GM21723 (cell line): Measurements from ENCODE around the gene CROCC.
"Not testable (repeated sequence)": the region's sequence is repeated elsewhere in the genome, so short reads cannot be mapped to it uniquely, and the experiment has no call there.

Experiments
- ATAC-seq: cut with Tn5 transposase; IDR thresholded peaks from one replicate; pipeline ENCODE4 v1.9.1; 2021; ENCODE audit warnings: mild to moderate bottlenecking, moderate library complexity; ENCODE audit not compliant: unreplicated experiment

Gene CROCC

GRCh38 chr1:16914928-16915626 is 6.7 kb upstream of the CROCC start:
- ATAC-seq: not testable (repeated sequence)

GRCh38 chr1:16915627-16915973 is 6.1 kb upstream of the CROCC start:
- no peak for ATAC-seq

- ATAC-seq: not testable (repeated sequence)
Measured at GRCh38 chr1:16916036-16916880, 5.5 kb upstream of the CROCC start.

GRCh38 chr1:16918371-16918770 is 3.4 kb upstream of the CROCC start:
- no peak for ATAC-seq

GRCh38 chr1:16918936-16919665 is 2.6 kb upstream of the CROCC start:
- not testable (repeated sequence) for ATAC-seq

DNA sequence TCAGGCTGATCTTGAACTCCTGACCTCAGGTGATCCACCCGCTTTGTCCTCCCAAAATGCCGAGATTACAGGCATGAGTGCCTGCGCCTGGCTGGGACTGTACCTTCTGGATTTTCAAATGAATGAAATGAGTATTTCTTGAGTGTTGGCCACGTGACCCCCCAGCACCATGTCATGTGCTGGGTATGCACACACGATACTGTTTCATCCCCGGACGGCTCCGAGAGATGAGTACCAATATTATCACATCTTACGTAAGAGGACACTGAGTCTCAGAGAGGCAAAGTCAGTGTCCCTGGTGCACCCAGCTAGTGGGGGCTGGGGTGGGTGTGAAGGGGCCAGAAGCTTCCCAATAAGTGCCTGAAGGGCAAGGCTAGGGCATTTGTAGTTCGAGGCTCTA is 780 bp upstream of the CROCC start:
- no peak for ATAC-seq

DNA sequence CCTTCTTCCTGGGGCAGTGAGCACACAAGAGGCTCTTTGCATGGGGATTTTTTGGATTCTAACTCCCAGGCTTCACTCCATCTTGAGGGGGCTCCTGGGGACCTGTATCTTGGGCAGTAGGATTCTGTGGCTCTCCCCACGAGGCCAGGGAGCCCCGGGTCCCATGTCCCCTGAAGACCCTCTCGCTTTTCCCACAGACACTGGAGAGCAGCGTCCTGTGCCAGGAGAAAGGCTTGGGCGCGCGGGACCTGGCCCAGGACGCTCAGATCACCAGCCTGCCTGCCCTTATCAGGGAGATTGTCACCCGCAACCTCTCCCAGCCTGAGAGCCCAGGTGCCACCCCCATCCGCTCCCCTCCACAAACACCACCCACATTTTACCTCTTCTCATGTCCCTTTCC is 735 bp downstream of the CROCC start:
- ATAC-seq: no peak

- no peak for ATAC-seq
Measured at GRCh38 chr1:16922885-16923431, 1.2 kb downstream of the CROCC start.

- ATAC-seq: no peak
Measured at GRCh38 chr1:16924216-16924918, 2.6 kb downstream of the CROCC start.

DNA sequence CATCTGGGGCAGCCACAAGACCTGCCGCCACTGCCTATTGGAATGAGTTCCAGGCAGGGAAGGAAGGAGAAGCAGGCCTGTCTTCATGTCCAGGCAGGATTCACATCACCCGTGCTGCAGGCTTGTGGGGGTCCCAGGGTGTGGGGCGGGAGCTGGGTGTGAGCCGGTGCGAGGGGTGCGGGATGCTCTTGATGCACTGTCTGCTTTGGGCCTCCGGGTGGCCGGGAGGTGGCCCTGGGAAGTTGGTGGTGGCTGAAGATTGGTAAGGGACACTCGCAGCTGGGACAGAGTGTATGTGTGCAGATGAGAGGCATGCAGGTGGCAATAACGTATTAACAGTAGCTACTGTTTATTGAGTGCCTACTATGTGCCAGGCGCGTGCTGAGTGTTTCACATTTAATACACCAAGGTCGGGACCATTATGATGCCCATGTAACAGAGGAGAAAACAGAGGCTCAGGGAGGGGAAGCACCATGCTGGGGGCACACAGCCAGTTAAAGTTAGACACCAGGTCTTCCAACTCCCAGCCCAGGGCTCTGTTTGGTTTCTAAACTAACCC is 3.3 kb downstream of the CROCC start:
- no peak for ATAC-seq

DNA sequence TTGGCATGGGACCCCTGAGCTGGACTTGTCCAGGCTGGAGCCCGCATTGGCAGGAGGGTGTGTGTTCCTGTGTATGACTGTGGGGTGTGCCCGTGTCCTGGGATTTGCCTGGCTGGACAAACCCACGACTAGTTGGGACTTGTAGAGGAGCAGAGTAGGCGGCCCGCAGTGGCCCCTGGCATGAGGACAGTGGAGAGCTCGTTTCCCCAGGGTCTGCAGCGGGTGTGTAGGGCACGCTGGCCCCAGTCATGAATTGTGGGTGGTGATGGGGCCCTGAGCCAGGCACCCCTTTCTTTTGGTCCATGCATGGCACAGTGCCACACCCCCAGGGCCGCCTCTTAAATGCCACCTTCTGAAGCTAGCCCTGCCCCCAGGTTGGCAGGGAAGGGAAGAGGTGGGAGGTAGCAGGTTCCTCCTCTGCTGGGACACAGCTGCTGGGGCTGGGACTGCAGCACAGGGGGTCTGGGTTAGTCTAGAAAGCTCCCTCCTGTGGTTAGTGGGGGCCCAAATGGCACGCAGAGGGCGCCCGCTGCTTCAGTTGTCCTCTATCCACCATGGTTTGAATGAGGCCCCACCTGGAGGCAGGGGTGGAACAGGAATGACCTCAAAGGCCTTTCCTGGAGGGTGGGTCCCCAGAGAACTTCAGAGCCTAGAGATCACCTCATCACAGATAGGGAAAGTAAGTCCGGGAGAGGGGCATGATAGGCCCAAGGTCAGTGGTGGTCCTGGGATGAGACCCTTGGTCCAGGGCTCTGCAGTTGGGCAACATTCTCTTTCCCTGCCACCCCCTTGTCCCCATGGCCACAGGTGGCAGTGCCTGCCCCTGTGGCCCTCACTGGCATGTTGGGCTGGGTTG is 4.1 kb downstream of the CROCC start:
- ATAC-seq: no peak

- no peak for ATAC-seq
Measured at GRCh38 chr1:16926491-16927073, 4.9 kb downstream of the CROCC start.

- no peak for ATAC-seq
Measured at GRCh38 chr1:16927256-16927655, 5.5 kb downstream of the CROCC start.

DNA sequence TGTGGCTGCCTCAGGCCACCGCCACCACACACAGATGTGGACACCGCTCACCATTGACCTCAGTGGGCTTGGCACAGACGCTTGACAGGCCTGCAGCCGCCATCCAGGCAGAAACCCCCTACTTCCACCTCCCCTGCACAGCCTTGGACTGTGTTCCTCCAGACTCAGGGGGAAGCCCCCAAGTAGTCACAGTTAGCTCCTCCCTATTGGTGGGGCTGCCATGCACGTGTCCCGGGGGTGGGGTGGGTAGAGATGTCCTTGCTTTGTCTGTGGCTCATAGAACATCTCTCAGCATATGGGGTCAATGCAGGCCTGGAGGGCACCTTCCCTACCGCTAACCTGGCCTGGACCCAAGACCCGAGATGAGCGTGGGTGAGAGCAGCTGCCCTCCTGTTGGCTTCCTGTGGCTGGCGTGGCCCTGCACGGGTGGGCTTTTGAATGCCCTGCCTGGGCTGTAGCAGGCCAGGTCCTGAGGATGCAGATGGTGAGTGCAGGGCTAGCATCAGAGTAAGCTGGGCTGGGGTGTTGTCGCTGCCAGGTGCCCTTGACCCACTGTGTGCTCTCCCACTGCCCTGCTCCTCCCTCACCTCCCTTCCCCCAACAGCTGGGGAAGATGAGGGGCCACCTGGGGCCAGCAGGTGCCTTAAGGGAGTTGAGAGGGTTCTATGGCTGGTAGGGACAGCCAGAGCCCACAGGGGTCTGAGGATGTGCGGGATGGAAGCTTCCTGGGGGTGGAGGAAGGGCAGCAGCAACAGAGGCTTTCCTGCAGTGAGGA is 6.2 kb downstream of the CROCC start:
- ATAC-seq: no peak

- not testable (repeated sequence) for ATAC-seq
Measured at GRCh38 chr1:16929146-16930041, 7.7 kb downstream of the CROCC start.

DNA sequence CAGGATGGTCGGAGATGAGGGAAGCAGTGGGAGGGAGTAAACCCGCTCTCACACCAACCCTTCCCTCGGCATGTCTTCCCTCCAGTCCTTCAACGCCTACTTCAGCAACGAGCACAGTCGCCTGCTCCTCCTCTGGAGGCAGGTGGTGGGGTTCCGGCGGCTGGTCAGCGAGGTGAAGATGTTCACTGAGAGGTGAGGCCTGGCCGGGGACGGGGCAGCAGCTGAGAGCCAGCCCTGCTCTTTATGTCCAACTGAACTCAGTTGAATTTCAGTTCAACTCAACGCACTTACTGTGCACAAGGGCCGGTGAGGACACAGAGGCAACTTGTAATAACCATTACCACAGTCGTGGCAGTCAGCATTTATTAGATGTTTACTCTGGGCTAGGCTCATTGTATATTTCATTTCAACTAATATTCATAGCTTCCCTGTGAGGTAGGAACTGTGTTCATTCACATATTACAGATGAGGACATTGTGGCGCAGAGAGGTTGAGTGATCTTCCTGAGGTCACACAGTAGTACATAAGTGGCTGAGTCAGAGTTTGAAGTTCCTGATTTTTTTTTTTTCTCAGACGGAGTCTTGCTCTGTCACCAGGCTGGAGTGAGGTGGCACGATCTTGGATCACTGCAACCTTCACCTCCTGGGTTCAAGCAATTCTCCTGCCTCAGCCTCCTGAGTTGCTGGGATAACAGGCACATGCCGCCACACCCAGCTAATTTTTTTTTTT is 9.6 kb downstream of the CROCC start:
- not testable (repeated sequence) for ATAC-seq

DNA sequence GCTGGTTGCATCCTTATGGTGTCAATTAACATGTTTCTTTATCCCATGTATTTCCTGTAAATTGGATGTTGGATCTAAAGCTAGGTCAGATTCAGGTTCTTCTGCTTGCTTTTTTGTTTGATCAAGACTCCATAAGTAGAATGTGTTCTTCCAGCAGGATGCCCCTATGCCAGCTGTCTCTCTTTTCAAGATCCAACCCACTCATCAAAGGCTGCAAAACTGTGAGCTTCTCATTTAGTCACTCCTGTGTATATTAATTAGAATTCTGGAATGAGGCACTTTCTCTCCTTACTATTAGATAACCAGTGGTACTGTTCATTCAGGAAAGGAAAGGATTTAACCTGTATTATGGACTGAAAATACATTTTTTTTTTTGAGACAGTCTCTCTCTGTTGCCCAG is 12.2 kb downstream of the CROCC start:
- not testable (repeated sequence) for ATAC-seq
